ENCODE measurements around the gene SPDYE4.

DNA sequence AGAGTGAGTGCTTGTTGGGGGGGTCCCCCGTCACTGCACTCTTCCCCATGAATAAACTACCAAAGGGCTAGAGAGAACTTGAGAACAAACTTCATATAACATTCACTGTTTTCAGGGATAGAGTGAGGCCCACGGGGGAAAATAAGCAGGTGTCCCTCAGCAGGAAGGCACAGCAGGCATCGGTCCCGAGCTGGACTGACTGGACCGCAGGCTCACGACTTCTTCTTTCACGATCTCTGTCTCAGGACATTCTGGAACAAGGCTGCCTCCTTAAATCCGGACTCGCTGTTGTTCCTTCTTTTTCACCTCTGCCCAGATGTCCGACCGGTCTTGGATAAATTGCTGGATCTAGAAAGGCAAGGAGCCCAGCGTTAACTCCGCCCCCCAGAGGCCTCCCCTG lies 28.5 kb downstream of the SPDYE4 start:
- TF ChIP-seq, protein P1, sequence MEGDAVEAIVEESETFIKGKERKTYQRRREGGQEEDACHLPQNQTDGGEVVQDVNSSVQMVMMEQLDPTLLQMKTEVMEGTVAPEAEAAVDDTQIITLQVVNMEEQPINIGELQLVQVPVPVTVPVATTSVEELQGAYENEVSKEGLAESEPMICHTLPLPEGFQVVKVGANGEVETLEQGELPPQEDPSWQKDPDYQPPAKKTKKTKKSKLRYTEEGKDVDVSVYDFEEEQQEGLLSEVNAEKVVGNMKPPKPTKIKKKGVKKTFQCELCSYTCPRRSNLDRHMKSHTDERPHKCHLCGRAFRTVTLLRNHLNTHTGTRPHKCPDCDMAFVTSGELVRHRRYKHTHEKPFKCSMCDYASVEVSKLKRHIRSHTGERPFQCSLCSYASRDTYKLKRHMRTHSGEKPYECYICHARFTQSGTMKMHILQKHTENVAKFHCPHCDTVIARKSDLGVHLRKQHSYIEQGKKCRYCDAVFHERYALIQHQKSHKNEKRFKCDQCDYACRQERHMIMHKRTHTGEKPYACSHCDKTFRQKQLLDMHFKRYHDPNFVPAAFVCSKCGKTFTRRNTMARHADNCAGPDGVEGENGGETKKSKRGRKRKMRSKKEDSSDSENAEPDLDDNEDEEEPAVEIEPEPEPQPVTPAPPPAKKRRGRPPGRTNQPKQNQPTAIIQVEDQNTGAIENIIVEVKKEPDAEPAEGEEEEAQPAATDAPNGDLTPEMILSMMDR (conservative IDR thresholded peaks at IDR 0.05 in 1 of 2, IDR thresholded peaks at IDR 0.05 in 1 of 2; ENCODE audit: extremely low read depth in 1 of 2, insufficient read depth in 1 of 2, low read depth in 1 of 2, low read length in 2 of 2) = no peak
- TF ChIP-seq EZH2 (IDR thresholded peaks at IDR 0.05; ENCODE audit: borderline replicate concordance, low read length) = no peak

Measured in mammary epithelial cell (primary cell).